K562 (cell line): ENCODE results near the gene ANAPC2. TPM values are rescaled to one million over a fixed set of nuclear protein-coding genes. Genes with fewer than 3 reads are reported as not detected.
A peak's percentile ranks its signal among the peaks of the same experiment; 100 is the strongest.

ENCODE experiments used
- ATF1 ChIP-seq, 2 experiments: fragments of 450-650 bp in 1 of 2; IDR thresholded peaks; 2 replicates each; pipeline ENCODE4 v1.6.1; 2016; ENCODE audit warnings: missing compliant biosample characterization in 1 of 2, missing genetic modification characterization in 1 of 2
- BACH1 ChIP-seq: fragments of 200-800 bp; sonication (Bioruptor generic); IDR thresholded peaks from 2 replicates; pipeline ENCODE4 v1.6.1; 2016; ENCODE audit warnings: missing genetic modification characterization, missing compliant biosample characterization
- CC2D1A ChIP-seq: fragments of 450-650 bp; IDR thresholded peaks from 2 replicates; pipeline ENCODE4 v1.6.1; 2017; ENCODE audit warnings: mild to moderate bottlenecking
- CCNT2 ChIP-seq: IDR thresholded peaks from 2 replicates; pipeline ENCODE4 v1.6.1; 2011; ENCODE audit warnings: borderline replicate concordance, low read depth, mild to moderate bottlenecking, moderate library complexity, mixed read lengths, low read length; ENCODE audit not compliant: insufficient read length; ENCODE audit errors: extremely low read depth
- ETV1 ChIP-seq: fragments of 450-650 bp; conservative IDR thresholded peaks from 2 replicates; pipeline ENCODE4 v1.6.1; 2016; ENCODE audit warnings: missing genetic modification characterization, control low read depth, low read depth, missing compliant biosample characterization
- ETV5 ChIP-seq: sonication (generic); formaldehyde crosslinking; IDR thresholded peaks from 2 replicates; pipeline ENCODE4 v1.4.0; 2020; ENCODE audit warnings: low read depth, mild to moderate bottlenecking, missing genetic modification reagents
- FOXK2 ChIP-seq, 2 experiments: fragments of 450-650 bp; IDR thresholded peaks in 1 of 2; conservative IDR thresholded peaks in 1 of 2; 2 replicates each; pipeline ENCODE4 v1.6.1; 2016; ENCODE audit warnings: low read depth in 2 of 2, mild to moderate bottlenecking in 1 of 2
- GATAD2A ChIP-seq: fragments of 450-650 bp; IDR thresholded peaks from 2 replicates; pipeline ENCODE4 v1.6.1; 2017
- HMGN3 ChIP-seq: IDR thresholded peaks from 2 replicates; pipeline ENCODE4 v1.6.1; 2011; ENCODE audit warnings: borderline replicate concordance, low read depth, mild to moderate bottlenecking, mixed read lengths, low read length; ENCODE audit not compliant: insufficient read length; ENCODE audit errors: extremely low read depth
- PCBP1 ChIP-seq: fragments of 200-400 bp; formaldehyde crosslinking; IDR thresholded peaks from 2 replicates; pipeline ENCODE4 v1.6.1; 2018; ENCODE audit warnings: mild to moderate bottlenecking, low read depth, low read length; ENCODE audit not compliant: poor library complexity, severe bottlenecking
- RB1 ChIP-seq: fragments of 450-650 bp; IDR thresholded peaks from 2 replicates; pipeline ENCODE4 v1.6.1; 2017; ENCODE audit warnings: low read depth, mild to moderate bottlenecking
- RFX5 ChIP-seq: IDR thresholded peaks from 2 replicates; pipeline ENCODE4 v1.6.1; 2011; ENCODE audit warnings: low read depth, mild to moderate bottlenecking, improper control_type of control experiment, low read length
- ZFX ChIP-seq: sonication (generic); formaldehyde crosslinking; IDR thresholded peaks from 2 replicates; pipeline ENCODE4 v1.8.0; 2022; ENCODE audit warnings: mild to moderate bottlenecking, missing genetic modification reagents, moderate library complexity
- ZKSCAN1 ChIP-seq: fragments of 150-350 bp; IDR thresholded peaks from 2 replicates; pipeline ENCODE4 v1.6.1; 2016; ENCODE audit warnings: low read depth, low read length
- polyA plus RNA-seq, 8 experiments: library from polyadenylated mRNA; depleted of rRNA in 4 of 8; stranded (reverse) in 5 of 8; unstranded in 3 of 8; fragments of >200 nt; fragmentation: Nextera tagmentation in 2 of 8; fragmentation: Illumina TruSeq in 1 of 8; extraction: Ambion mirVana in 2 of 8; extraction: Trizol in 1 of 8; gene quantifications; 2 replicates each; pipeline versions ENCODE4 v1.2.1 to v1.2.3, GENCODE V29; 2011 to 2014; ENCODE audit warnings: inconsistent platforms in 1 of 8, missing spikeins in 1 of 8
- total RNA-seq, 7 experiments: library from RNA; depleted of rRNA in 6 of 7; stranded (reverse); fragments of >200 nt in 6 of 7; fragmentation: Illumina TruSeq in 2 of 7; extraction: Trizol in 2 of 7; gene quantifications; 2 replicates each; pipeline versions ENCODE4 v1.2.1 to v1.2.3, GENCODE V29; 2011 to 2021; ENCODE audit warnings: low replicate concordance in 1 of 7
- TF ChIP-seq, protein P1 (sequence below): sonication (generic); formaldehyde crosslinking; IDR thresholded peaks from 2 replicates; pipeline ENCODE4 v1.8.1; 2023; ENCODE audit warnings: mild to moderate bottlenecking, missing genetic modification reagents
- TF ChIP-seq, protein P2 (sequence below): sonication (generic); formaldehyde crosslinking; IDR thresholded peaks from 2 replicates; pipeline ENCODE4 v1.5.0; 2020; ENCODE audit warnings: missing genetic modification reagents
- TF ChIP-seq, protein P3 (sequence below): fragments of 450-650 bp; IDR thresholded peaks from 2 replicates; pipeline ENCODE4 v1.6.1; 2016; ENCODE audit warnings: antibody characterized with exemption
- TF ChIP-seq, protein P4 (sequence below), 2 experiments: fragments of 450-650 bp; IDR thresholded peaks; 2 replicates each; pipeline ENCODE4 v1.6.1; 2018; ENCODE audit warnings: mild to moderate bottlenecking in 2 of 2, low read depth in 1 of 2; ENCODE audit not compliant: partially characterized antibody in 2 of 2

The ANAPC2 gene
- total and polyA plus RNA-seq, 9 of the 15 experiments (the other 6 are each of a cell fraction or from before 2014, with no cell fraction given): 0.11 to 56.5 (median 17.1) TPM; not detected in 1

DNA sequence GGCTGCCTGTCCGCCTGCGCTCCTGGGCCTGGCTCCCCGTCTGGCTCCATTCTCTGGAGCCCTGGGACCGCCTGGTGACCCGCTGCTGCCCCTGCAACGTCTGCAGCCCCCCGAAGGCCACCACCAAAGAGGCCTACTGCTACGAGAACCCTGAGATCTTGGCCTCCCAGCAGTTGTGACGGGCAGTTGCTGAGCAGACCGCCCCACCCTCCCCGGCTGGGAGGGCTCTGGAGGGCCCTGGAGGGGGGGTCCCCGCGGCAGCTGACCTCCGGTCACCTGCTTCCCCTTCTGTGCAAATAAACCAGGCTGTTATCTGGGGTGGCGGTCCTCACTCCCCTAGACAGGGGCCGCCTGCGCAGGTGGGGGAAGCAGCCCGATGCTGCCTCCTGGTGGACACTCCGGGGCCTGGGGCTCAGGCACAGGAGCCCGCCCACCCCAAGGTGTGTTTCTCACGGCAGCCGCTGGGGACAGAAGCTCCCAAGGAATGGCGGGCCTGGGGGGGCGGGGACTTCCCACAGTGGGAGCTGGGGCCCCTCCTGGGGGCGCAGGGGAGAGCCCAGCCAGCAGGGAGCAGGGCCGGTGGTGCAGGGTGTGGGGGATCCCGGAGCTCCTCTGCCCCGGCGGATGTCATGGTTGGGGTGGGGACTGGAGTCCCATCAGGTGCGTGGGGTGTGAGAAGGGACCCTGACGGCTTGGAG is 48.0 kb upstream of the ANAPC2 start (continued):
- TF ChIP-seq HMGN3 (peak; percentile 88), BACH1 (tag) (no peak), ZKSCAN1 (peak; percentile 48; the same call in 1 of the 2 replicates), ZFX (peak; percentile 76), FOXK2 (conservative IDR thresholded peaks at IDR 0.05 in 1 of 2, IDR thresholded peaks at IDR 0.05 in 1 of 2; ENCODE audit: low read depth in 2 of 2) (peak in 1 of 2 experiments; percentile 37; a peak in 2 of 4 replicates), CC2D1A (peak; percentile 72; the same call in 1 of the 2 replicates), GATAD2A (peak; percentile 70; the same call in 1 of the 2 replicates), PCBP1 (peak; percentile 95), CCNT2 (peak; percentile 80), RFX5 (no peak), ATF1 (CRISPR knock-in tag; IDR thresholded peaks at IDR 0.05) (no peak), ATF1 (tag; IDR thresholded peaks at IDR 0.05) (peak; percentile 72), RB1 (peak; percentile 96), ETV5 (peak; percentile 92), ETV1 (tag) (peak; percentile 88)
- TF ChIP-seq, protein P1, sequence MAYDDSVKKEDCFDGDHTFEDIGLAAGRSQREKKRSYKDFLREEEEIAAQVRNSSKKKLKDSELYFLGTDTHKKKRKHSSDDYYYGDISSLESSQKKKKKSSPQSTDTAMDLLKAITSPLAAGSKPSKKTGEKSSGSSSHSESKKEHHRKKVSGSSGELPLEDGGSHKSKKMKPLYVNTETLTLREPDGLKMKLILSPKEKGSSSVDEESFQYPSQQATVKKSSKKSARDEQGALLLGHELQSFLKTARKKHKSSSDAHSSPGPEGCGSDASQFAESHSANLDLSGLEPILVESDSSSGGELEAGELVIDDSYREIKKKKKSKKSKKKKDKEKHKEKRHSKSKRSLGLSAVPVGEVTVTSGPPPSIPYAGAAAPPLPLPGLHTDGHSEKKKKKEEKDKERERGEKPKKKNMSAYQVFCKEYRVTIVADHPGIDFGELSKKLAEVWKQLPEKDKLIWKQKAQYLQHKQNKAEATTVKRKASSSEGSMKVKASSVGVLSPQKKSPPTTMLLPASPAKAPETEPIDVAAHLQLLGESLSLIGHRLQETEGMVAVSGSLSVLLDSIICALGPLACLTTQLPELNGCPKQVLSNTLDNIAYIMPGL: peak; percentile 43
- TF ChIP-seq, protein P2, sequence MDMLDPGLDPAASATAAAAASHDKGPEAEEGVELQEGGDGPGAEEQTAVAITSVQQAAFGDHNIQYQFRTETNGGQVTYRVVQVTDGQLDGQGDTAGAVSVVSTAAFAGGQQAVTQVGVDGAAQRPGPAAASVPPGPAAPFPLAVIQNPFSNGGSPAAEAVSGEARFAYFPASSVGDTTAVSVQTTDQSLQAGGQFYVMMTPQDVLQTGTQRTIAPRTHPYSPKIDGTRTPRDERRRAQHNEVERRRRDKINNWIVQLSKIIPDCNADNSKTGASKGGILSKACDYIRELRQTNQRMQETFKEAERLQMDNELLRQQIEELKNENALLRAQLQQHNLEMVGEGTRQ: peak; percentile 52; the same call in 1 of the 2 replicates
- TF ChIP-seq, protein P3, sequence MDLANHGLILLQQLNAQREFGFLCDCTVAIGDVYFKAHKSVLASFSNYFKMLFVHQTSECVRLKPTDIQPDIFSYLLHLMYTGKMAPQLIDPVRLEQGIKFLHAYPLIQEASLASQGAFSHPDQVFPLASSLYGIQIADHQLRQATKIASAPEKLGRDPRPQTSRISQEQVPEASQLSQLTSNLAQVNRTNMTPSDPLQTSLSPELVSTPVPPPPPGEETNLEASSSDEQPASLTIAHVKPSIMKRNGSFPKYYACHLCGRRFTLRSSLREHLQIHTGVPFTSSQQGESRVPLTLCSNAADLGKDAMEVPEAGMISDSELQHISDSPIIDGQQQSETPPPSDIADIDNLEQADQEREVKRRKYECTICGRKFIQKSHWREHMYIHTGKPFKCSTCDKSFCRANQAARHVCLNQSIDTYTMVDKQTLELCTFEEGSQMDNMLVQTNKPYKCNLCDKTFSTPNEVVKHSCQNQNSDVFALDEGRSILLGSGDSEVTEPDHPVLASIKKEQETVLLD: peak; percentile 42; the same call in 1 of the 2 replicates
- TF ChIP-seq, protein P4, sequence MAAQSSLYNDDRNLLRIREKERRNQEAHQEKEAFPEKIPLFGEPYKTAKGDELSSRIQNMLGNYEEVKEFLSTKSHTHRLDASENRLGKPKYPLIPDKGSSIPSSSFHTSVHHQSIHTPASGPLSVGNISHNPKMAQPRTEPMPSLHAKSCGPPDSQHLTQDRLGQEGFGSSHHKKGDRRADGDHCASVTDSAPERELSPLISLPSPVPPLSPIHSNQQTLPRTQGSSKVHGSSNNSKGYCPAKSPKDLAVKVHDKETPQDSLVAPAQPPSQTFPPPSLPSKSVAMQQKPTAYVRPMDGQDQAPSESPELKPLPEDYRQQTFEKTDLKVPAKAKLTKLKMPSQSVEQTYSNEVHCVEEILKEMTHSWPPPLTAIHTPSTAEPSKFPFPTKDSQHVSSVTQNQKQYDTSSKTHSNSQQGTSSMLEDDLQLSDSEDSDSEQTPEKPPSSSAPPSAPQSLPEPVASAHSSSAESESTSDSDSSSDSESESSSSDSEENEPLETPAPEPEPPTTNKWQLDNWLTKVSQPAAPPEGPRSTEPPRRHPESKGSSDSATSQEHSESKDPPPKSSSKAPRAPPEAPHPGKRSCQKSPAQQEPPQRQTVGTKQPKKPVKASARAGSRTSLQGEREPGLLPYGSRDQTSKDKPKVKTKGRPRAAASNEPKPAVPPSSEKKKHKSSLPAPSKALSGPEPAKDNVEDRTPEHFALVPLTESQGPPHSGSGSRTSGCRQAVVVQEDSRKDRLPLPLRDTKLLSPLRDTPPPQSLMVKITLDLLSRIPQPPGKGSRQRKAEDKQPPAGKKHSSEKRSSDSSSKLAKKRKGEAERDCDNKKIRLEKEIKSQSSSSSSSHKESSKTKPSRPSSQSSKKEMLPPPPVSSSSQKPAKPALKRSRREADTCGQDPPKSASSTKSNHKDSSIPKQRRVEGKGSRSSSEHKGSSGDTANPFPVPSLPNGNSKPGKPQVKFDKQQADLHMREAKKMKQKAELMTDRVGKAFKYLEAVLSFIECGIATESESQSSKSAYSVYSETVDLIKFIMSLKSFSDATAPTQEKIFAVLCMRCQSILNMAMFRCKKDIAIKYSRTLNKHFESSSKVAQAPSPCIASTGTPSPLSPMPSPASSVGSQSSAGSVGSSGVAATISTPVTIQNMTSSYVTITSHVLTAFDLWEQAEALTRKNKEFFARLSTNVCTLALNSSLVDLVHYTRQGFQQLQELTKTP (IDR thresholded peaks at IDR 0.05; ENCODE audit: low read depth in 1 of 2, partially characterized antibody in 2 of 2): peak in 1 of 2 experiments; percentile 68
